MM.1S (cell line): ENCODE data around the gene PRKAR2B.

Source experiments
- EZH2 ChIP-seq: fragments of 300-600 bp; sonication (generic); optimal IDR thresholded peaks from 2 replicates; pipeline ENCODE3; 2017; ENCODE audit warnings: low read depth, mild to moderate bottlenecking, antibody characterized with exemption, low read length, mixed read lengths
- EZH2phosphoT487 ChIP-seq: fragments of 300-600 bp; sonication (generic); IDR thresholded peaks from 2 replicates; pipeline ENCODE4 v1.6.1; 2018; ENCODE audit warnings: antibody characterized with exemption, low read length
- TF ChIP-seq, protein P1 (sequence below): fragments of 300-600 bp; sonication (generic); IDR thresholded peaks from 2 replicates; pipeline ENCODE4 v1.5.1; 2016; ENCODE audit warnings: antibody characterized with exemption, low read length, mixed read lengths

DNA sequence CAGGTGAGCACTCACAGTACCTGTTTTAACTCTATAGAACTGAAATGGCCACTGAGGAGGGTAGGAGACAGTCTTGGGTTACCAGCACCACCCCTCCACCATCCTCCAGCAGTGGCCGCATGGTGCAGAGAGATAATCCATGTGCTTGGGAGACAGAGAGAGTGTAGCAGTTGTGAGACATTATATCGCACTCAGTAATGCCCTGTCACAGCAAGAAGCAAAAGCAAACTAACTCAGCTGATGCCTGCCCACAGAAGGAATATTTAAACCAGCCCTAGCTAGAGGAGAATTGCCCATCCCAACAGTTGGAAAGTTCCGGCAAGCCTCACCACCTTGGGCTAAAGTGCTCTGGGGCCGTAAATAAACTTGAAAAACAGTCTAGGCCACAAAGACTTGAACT is 65.5 kb downstream of the PRKAR2B start:
- TF ChIP-seq, protein P1, sequence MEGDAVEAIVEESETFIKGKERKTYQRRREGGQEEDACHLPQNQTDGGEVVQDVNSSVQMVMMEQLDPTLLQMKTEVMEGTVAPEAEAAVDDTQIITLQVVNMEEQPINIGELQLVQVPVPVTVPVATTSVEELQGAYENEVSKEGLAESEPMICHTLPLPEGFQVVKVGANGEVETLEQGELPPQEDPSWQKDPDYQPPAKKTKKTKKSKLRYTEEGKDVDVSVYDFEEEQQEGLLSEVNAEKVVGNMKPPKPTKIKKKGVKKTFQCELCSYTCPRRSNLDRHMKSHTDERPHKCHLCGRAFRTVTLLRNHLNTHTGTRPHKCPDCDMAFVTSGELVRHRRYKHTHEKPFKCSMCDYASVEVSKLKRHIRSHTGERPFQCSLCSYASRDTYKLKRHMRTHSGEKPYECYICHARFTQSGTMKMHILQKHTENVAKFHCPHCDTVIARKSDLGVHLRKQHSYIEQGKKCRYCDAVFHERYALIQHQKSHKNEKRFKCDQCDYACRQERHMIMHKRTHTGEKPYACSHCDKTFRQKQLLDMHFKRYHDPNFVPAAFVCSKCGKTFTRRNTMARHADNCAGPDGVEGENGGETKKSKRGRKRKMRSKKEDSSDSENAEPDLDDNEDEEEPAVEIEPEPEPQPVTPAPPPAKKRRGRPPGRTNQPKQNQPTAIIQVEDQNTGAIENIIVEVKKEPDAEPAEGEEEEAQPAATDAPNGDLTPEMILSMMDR, result no peak
- no peak for TF ChIP-seq EZH2phosphoT487
- TF ChIP-seq EZH2, result no peak
